Fibroblast of skin of right quadriceps (primary cell): Measurements from ENCODE around the gene PFKFB3.
"Not testable (repeated sequence)": the region's sequence is repeated elsewhere in the genome, so short reads cannot be mapped to it uniquely, and the experiment has no call there.

ENCODE experiments used
- DNase-seq: peaks from one replicate; pipeline ENCODE4 v3.0.0-alpha.2; 2013

PFKFB3 gene

GRCh38 chr10:6202684-6203330 is at the start of gene PFKFB3:
Gene PFKFB3 (plus strand): TSS chr10:6202932. CDS start chr10:6203261, 329 bp downstream.
- peak; percentile 96 for DNase-seq

DNA sequence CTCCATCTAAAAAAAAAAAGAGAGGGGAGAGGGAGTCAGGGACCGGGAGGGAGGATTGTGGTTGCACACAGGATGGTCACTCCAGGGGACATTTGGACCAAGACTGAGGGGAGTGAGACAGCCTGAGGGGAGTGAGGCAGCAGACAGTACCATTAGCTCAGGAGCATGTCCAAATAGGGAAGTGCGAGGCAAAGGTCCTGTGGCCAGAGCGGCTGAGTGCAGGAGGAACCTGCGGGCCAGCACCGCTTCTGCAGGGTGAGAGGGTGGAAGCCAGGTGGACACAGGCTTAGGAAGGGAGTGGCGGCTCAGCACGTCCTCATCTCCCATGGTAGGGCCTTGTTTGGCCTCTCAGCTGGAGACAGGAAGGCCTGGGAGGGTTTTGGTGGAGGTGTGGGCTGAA is 48.9 kb upstream of the PFKFB3 start:
- no peak for DNase-seq

GRCh38 chr10:6154566-6154965 is 48.2 kb upstream of the PFKFB3 start:
- DNase-seq: no peak

- DNase-seq: no peak
Observed at GRCh38 chr10:6158276-6158675, 44.5 kb upstream of the PFKFB3 start.

GRCh38 chr10:6161921-6162320 is 40.8 kb upstream of the PFKFB3 start:
- DNase-seq: no peak

- no peak for DNase-seq
Observed at GRCh38 chr10:6162589-6163356, 40.0 kb upstream of the PFKFB3 start.

GRCh38 chr10:6163364-6164270 is 39.1 kb upstream of the PFKFB3 start:
- peak; percentile 85 for DNase-seq

DNA sequence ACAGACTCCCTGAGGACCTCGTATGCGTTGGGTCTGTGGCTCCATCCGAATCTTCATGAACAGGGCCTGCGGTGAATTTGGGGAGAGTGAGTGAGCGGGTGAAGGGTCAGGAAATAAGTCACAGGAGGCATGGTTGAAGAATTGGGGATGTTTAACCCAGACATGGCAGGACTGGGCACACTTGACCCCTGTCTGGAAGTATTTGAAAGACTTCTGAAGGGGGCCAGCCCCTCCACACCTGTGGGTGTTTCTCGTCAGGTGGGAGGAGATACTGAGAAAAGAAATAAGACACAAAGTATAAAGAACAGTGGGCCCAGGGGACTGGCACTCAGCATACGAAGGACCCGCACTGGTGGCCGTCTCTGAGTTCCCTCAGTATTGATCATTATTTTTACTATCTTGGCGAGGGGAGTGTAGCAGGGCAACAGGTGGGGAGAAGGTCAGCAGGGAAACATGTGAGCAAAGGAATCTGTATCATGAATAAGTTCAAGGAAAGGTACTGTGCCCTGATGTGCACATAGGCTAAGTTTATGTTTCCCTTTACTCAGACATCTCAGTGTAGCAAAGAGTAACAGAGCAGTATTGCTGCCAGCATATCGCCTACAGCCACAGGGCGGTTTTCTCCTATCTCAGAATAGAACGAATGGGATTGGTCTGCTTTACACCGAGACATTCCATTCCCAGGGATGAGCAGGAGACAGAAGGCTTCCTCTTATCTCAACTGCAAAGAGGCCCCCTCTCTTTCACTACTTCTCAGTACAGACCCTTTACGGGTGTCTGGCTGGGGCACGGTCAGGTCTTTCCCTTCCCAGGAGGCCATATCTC is 38.2 kb upstream of the PFKFB3 start:
- no peak for DNase-seq

- DNase-seq: no peak
Observed at GRCh38 chr10:6165221-6165725, 37.5 kb upstream of the PFKFB3 start.

DNA sequence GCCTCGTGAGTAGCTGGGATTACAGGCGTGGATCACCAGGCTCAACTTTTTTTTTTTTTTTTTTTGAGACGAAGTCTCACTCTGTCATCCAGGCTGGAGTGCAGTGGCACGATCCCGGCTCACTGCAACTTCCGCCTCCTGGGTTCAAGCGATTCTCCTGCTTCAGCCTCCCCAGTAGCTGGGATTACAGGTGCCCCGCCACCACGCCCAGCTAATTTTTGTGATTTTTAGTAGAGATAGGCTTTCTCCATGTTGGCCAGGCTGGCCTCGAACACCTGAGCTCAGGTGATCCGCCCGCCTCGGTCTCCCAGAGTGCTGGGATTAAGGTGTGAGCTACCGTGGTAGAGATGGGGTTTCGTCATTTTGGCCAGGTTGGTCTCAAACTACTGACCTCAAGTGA is 36.8 kb upstream of the PFKFB3 start:
- DNase-seq: not testable (repeated sequence)

- no peak for DNase-seq
Observed at GRCh38 chr10:6167456-6167855, 35.3 kb upstream of the PFKFB3 start.

GRCh38 chr10:6168084-6168483 is 34.6 kb upstream of the PFKFB3 start:
- DNase-seq: no peak

- no peak for DNase-seq
Observed at GRCh38 chr10:6170638-6171037, 32.1 kb upstream of the PFKFB3 start.

DNA sequence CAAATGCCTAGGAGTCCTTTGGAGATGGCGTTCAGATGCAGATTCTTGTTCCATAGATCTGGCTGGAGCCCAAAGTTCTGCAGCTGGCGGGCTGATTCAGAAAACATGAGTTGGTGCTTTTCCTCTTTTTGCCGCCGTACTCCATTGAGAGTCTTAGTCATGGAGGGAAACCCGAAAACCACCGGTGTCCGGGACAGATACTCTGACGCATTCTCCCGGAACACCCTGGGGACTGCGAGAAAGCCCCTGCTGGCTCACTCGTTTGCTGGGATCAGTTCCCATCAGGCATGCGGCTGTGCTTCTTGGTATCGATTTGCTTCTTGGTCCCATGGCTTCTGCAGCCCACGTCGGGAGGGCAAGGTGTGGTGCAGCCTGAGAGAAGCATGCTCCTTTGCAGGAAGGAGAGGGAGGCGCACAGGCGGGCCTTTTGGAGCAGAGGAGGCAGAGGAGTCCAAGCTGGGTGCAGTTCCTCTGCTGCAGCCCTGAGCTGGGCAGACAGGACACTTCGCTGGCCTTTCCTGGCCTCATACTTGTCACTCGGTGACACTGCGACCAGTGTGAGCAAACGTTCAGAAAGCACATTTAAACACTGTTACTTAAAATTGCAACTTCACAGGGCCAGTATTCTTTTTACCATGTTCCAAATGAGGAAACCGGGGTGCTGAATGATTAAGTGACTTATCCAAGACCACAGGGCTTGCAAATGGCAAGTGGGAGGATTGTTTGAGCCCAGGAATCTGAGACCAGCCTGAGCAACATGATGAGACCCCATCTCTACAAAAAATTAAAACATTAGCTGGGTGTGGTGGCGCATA is 30.6 kb upstream of the PFKFB3 start:
- DNase-seq: peak; percentile 96

DNA sequence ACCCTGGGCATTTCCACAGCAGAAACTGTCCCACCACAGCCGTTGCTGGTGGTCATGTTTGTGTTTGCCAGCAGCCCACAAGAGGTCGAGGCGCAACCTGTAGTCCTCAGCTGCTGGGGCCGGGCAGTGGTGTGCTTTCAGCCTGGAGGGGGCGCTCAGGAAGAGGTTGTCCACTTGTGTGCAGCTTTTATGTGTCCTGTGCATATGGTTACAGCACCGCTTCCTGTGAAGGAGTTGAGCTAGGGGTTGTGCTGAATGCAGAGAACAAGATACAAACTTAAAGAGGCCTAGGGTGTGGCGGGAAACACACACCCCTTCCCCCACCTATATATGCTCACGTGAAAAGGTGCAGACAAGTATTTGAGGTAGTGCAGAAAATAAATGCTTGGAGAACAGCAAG is 29.5 kb upstream of the PFKFB3 start:
- no peak for DNase-seq

GRCh38 chr10:6174201-6174874 is 28.4 kb upstream of the PFKFB3 start:
- DNase-seq: no peak

GRCh38 chr10:6175329-6176055 is 27.2 kb upstream of the PFKFB3 start:
- no peak for DNase-seq

- peak; percentile 24 for DNase-seq
Observed at GRCh38 chr10:6176691-6177231, 26.0 kb upstream of the PFKFB3 start.

- DNase-seq: no peak
Observed at GRCh38 chr10:6177880-6178281, 24.9 kb upstream of the PFKFB3 start.

DNA sequence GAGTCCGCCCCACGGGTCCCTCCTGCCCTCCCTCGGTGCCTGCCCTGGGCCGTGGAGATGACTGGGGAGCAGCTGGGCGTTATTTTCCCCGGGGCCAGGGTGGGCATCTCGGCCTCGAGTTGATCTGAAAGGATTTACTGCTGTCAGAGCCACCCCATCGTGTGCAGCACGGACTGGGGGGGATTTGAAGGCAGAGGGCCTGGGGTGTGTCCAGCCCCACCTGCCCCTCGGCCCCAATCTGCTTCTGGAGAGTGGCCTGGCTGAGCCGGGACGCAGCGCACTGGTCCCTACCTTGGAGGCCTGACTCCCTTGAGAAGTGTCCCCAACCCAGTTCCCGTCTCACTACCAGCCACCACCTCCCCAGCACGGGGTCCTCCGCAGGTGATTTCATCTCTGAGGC is 24.2 kb upstream of the PFKFB3 start:
- DNase-seq: no peak
